Stimulated activated CD4-positive, alpha-beta T cell treated with anti-CD3 and anti-CD28 coated beads, Interleukin-15, amount 100 ng/mL, for 24 hours (primary cell): ENCODE measurements around the gene ZSWIM3.

Source experiments
- DNase-seq: peaks from one replicate; pipeline ENCODE4 v3.0.0-alpha.2; 2020

ZSWIM3 gene

GRCh38 chr20:45910670-45911485, 53.5 kb downstream of the ZSWIM3 start:
- peak; percentile 97 for DNase-seq

GRCh38 chr20:45911486-45912343, 54.3 kb downstream of the ZSWIM3 start, which contains the start of gene PLTP:
Gene PLTP (minus strand): TSS chr20:45912155. CDS start chr20:45911452, 703 bp downstream.
- peak; percentile 48 for DNase-seq

GRCh38 chr20:45912344-45912682, 54.9 kb downstream of the ZSWIM3 start:
- no peak for DNase-seq

- DNase-seq: no peak
Observed at GRCh38 chr20:45913116-45913515, 55.7 kb downstream of the ZSWIM3 start.

- no peak for DNase-seq
Observed at GRCh38 chr20:45917790-45918141, 60.4 kb downstream of the ZSWIM3 start.

GRCh38 chr20:45918182-45918737, 60.8 kb downstream of the ZSWIM3 start:
- DNase-seq: no peak

- DNase-seq: no peak
Observed at GRCh38 chr20:45918779-45919537, 61.5 kb downstream of the ZSWIM3 start.

GRCh38 chr20:45919542-45920399, 62.4 kb downstream of the ZSWIM3 start:
- no peak for DNase-seq

- no peak for DNase-seq
Observed at GRCh38 chr20:45920462-45921336, 63.3 kb downstream of the ZSWIM3 start.

- DNase-seq: no peak
Observed at GRCh38 chr20:45921337-45922189, 64.1 kb downstream of the ZSWIM3 start.

GRCh38 chr20:45924391-45925261, 67.2 kb downstream of the ZSWIM3 start:
- DNase-seq: no peak

- no peak for DNase-seq
Observed at GRCh38 chr20:45925821-45926506, 68.5 kb downstream of the ZSWIM3 start.

GRCh38 chr20:45926731-45927070, 69.3 kb downstream of the ZSWIM3 start:
- DNase-seq: no peak

- no peak for DNase-seq
Observed at GRCh38 chr20:45927071-45927878, 69.9 kb downstream of the ZSWIM3 start.
